ENCODE data around the gene B3GALT2. TPM values are rescaled to one million over a fixed set of nuclear protein-coding genes. Genes with fewer than 3 reads are reported as not detected.
A peak's percentile ranks its signal among the peaks of the same experiment; 100 is the strongest.

B3GALT2 gene
- total RNA-seq, 1 donor from 2014 or later: 64.6 TPM

DNA sequence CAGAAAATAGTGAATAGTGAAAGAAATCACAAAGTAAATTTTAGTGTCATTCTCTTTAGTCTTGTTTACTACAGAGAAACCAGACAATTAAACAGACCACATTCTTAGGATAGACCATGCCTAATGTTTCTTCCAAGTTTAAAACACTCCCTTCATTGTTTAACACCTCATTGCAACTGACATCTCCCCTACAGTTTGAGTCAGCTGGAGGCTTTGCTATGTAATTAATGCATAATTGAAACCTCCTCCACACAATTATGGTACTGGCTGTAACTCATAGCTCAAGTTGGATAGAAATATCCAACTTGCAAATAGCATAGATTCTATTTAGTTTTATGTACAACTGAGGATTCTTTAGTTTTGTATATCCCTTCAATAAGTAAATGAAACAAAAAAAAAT is 35.2 kb upstream of the B3GALT2 start:
- Mint-ChIP-seq H3K36me3 (ENCODE audit: unreplicated experiment) (peaks cover 6% of the 10 kb centered on the region), H3K9me3 (ENCODE audit: unreplicated experiment) (peaks cover 7% of the 10 kb centered on the region), H3K4me1 (ENCODE audit: low read depth, unreplicated experiment) (peaks cover 26% of the 10 kb centered on the region), H3K27ac (ENCODE audit: unreplicated experiment) (no peak overlapping the region), H3K4me3 (ENCODE audit: unreplicated experiment) (no peak overlapping the region), H3K27me3 (ENCODE audit: unreplicated experiment) (no peaks in the 10 kb centered on the region)
- TF ChIP-seq, protein P1, sequence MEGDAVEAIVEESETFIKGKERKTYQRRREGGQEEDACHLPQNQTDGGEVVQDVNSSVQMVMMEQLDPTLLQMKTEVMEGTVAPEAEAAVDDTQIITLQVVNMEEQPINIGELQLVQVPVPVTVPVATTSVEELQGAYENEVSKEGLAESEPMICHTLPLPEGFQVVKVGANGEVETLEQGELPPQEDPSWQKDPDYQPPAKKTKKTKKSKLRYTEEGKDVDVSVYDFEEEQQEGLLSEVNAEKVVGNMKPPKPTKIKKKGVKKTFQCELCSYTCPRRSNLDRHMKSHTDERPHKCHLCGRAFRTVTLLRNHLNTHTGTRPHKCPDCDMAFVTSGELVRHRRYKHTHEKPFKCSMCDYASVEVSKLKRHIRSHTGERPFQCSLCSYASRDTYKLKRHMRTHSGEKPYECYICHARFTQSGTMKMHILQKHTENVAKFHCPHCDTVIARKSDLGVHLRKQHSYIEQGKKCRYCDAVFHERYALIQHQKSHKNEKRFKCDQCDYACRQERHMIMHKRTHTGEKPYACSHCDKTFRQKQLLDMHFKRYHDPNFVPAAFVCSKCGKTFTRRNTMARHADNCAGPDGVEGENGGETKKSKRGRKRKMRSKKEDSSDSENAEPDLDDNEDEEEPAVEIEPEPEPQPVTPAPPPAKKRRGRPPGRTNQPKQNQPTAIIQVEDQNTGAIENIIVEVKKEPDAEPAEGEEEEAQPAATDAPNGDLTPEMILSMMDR (IDR thresholded peaks at IDR 0.05; ENCODE audit: partially characterized antibody, unreplicated experiment): no peak
- no peak for DNase-seq

DNA sequence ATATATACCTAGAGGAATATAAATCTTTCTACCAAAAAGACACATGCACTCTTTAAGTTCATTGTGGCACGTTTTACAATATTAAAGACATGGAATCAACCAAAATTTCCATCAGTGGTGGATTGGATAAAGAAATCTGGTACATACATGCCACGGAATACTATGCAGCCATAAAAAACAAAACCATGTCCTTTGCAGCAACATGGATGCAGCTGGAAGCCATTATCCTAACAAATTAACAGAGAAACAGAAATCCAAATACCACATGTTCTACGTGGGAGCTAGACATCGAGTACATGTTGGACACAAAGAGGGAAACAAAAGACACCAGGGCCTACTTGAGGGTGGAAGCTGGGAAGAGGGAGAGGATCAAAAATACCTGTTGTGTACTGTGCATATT is 33.0 kb upstream of the B3GALT2 start:
- no peak overlapping the region for H3K4me3 Mint-ChIP-seq (ENCODE audit: unreplicated experiment)
- H3K27ac Mint-ChIP-seq (ENCODE audit: unreplicated experiment): no peak overlapping the region
- H3K4me1 Mint-ChIP-seq (ENCODE audit: low read depth, unreplicated experiment): peaks cover 31% of the 10 kb centered on the region

DNA sequence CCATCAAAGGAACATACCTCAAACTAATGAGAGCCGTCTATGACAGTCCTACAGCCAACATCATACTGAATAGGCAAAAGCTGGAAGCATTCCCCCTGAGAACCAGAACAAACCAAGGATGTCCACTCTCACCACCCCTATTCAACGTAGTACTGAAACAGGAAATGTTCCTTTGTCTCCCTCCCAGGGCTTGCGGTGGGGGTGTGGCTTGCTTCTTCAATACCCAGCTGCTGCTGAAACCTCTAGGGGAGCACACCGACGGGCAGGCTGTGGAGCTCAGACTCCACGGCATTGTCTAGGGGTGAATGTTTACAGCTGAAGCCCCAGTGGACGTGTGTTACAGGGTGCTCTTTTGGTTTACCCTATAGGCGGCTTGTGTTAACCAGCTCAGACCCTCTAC is 30.5 kb upstream of the B3GALT2 start:
- Mint-ChIP-seq H3K4me1 (ENCODE audit: low read depth, unreplicated experiment) (peaks cover 24% of the 10 kb centered on the region), H3K36me3 (ENCODE audit: unreplicated experiment) (peaks cover 14% of the 10 kb centered on the region), H3K27me3 (ENCODE audit: unreplicated experiment) (no peaks in the 10 kb centered on the region), H3K4me3 (ENCODE audit: unreplicated experiment) (peak overlapping the region; percentile 43), H3K9me3 (ENCODE audit: unreplicated experiment) (peaks cover 17% of the 10 kb centered on the region), H3K27ac (ENCODE audit: unreplicated experiment) (peak overlapping the region; percentile 88)
- peak; percentile 63 for DNase-seq
- TF ChIP-seq, protein P1 (IDR thresholded peaks at IDR 0.05; ENCODE audit: partially characterized antibody, unreplicated experiment): no peak

More for the DNA sequence above, 33.0 kb upstream of the B3GALT2 start:
- peaks cover 14% of the 10 kb centered on the region for H3K36me3 Mint-ChIP-seq (ENCODE audit: unreplicated experiment)
- TF ChIP-seq, protein P1 (IDR thresholded peaks at IDR 0.05; ENCODE audit: partially characterized antibody, unreplicated experiment): no peak
- no peaks in the 10 kb centered on the region for H3K27me3 Mint-ChIP-seq (ENCODE audit: unreplicated experiment)
- no peak for DNase-seq
- peaks cover 15% of the 10 kb centered on the region for H3K9me3 Mint-ChIP-seq (ENCODE audit: unreplicated experiment)

DNA sequence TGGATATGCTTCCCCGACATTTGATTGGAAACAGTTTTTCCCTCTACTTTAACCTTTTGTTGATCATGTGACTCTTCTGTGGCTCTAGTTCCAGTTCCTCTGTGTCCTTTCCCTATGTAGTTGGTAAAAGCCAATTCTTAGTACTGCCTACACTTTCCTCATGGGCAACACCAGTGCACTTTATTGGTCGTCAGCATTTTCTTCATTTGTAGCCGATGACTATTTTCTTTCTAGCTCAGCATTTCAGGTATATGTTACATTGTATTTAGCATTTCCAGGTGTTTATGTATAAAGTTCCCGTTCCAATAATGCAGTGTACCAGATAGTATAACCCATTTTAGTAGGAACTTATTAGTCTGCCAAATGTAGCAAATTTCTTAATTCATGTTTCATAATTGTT is 27.6 kb upstream of the B3GALT2 start:
- H3K4me1 Mint-ChIP-seq (ENCODE audit: low read depth, unreplicated experiment): peaks cover 21% of the 10 kb centered on the region
- H3K27ac Mint-ChIP-seq (ENCODE audit: unreplicated experiment): no peak overlapping the region
- DNase-seq: no peak
- peaks cover 8% of the 10 kb centered on the region for H3K36me3 Mint-ChIP-seq (ENCODE audit: unreplicated experiment)
- peaks cover 13% of the 10 kb centered on the region for H3K9me3 Mint-ChIP-seq (ENCODE audit: unreplicated experiment)
- no peak overlapping the region for H3K4me3 Mint-ChIP-seq (ENCODE audit: unreplicated experiment)
- H3K27me3 Mint-ChIP-seq (ENCODE audit: unreplicated experiment): no peaks in the 10 kb centered on the region
- TF ChIP-seq, protein P1 (IDR thresholded peaks at IDR 0.05; ENCODE audit: partially characterized antibody, unreplicated experiment): no peak

DNA sequence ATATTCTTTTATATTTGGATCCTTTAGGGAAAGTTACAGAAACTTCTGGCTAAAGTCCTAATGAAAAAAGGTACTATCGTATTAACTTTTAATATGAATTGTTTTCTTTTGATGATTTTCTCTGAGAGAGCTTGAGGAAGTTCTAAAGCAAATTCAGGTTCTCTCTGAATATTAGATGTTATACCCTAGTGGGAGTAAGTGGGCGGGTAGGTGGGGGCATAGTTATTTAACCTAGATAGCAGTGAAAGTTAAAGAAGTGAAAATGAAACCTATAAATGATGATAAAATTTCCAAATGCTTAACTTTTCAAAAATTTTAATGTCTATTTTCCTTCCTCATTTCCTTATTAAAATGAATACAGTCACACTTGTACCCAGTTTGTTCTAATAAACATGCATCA is 26.2 kb upstream of the B3GALT2 start:
- TF ChIP-seq, protein P1 (IDR thresholded peaks at IDR 0.05; ENCODE audit: partially characterized antibody, unreplicated experiment): no peak
- Mint-ChIP-seq H3K4me1 (ENCODE audit: low read depth, unreplicated experiment) (peaks cover 11% of the 10 kb centered on the region), H3K27ac (ENCODE audit: unreplicated experiment) (no peak overlapping the region), H3K4me3 (ENCODE audit: unreplicated experiment) (no peak overlapping the region), H3K36me3 (ENCODE audit: unreplicated experiment) (peaks cover 18% of the 10 kb centered on the region), H3K9me3 (ENCODE audit: unreplicated experiment) (peaks cover 10% of the 10 kb centered on the region), H3K27me3 (ENCODE audit: unreplicated experiment) (no peaks in the 10 kb centered on the region)
- DNase-seq: no peak

All from glutamatergic neuron (in vitro differentiated cells).